22Rv1 (cell line): ENCODE results near the gene TMEM25.

ENCODE experiments used
- ZFX ChIP-seq: fragments of 450-650 bp; IDR thresholded peaks from 2 replicates; pipeline ENCODE4 v1.6.1; 2017; ENCODE audit warnings: antibody characterized with exemption, borderline replicate concordance
- TF ChIP-seq, protein P1 (sequence below): fragments of 450-650 bp; IDR thresholded peaks from 2 replicates; pipeline ENCODE4 v1.5.1; 2017; ENCODE audit warnings: mild to moderate bottlenecking

GRCh38 chr11:118530180-118530682 is 761 bp upstream of the TMEM25 start:
- TF ChIP-seq, protein P1, sequence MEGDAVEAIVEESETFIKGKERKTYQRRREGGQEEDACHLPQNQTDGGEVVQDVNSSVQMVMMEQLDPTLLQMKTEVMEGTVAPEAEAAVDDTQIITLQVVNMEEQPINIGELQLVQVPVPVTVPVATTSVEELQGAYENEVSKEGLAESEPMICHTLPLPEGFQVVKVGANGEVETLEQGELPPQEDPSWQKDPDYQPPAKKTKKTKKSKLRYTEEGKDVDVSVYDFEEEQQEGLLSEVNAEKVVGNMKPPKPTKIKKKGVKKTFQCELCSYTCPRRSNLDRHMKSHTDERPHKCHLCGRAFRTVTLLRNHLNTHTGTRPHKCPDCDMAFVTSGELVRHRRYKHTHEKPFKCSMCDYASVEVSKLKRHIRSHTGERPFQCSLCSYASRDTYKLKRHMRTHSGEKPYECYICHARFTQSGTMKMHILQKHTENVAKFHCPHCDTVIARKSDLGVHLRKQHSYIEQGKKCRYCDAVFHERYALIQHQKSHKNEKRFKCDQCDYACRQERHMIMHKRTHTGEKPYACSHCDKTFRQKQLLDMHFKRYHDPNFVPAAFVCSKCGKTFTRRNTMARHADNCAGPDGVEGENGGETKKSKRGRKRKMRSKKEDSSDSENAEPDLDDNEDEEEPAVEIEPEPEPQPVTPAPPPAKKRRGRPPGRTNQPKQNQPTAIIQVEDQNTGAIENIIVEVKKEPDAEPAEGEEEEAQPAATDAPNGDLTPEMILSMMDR, result no peak
- no peak for TF ChIP-seq ZFX
